C4-2B (cell line): ENCODE measurements around the gene ABHD15.
"Not testable (repeated sequence)": the region's sequence is repeated elsewhere in the genome, so short reads cannot be mapped to it uniquely, and the experiment has no call there.

Experiments
- H3K27ac ChIP-seq: fragments of 450-650 bp; 2 replicates; pipeline ENCODE4 v1.5.1; 2017
- ZFX ChIP-seq: fragments of 450-650 bp; IDR thresholded peaks from 2 replicates; pipeline ENCODE4 v1.6.1; 2017
- TF ChIP-seq, protein P1 (sequence below): fragments of 450-650 bp; conservative IDR thresholded peaks from 2 replicates; pipeline ENCODE4 v1.5.1; 2017; ENCODE audit warnings: mild to moderate bottlenecking

Gene ABHD15

DNA sequence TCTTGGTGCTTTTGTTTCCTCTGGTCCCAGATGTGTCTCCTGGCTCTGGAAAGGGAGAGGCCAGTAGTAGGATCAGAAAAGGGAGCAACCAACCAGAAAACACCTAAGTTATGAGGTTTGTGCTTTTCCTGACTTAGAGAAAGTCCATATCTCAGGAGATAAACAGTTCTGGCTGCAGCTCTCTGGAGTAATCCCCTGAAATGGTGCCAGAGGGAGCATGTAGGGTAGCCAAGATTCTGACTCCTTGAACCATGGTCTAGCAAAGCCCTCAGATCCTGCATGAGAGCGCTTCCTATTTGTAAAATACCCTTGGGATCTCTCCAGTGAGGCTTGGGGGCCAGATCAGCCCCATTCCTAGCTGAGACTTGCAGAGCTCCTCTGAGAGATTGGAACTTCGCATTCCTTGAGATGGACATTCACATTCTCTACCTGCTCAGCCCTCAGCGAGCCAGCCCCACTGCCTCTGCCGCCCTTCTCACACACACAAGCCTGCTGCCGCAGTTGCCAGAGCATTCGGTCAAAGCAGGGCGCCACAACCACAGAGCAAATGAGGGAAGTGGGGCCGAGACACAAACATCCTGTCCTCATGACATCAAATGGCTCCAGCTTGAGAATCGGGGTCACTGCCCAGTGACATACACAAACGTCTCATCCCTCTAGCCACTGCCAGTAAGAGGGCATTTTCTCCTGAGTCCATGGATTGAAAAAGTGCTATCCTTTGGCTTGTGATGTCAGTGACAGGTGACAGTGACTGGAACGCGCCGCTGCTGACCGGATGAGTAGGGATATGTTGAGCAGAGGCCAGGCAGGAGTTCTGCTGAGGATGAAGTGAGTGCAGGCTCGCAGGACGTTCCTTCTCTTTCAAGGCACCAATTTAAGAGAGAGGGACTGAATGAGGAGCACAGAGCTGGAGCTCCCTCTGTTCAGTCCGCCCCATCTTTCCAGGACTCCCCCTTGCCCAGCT, 5.0 kb downstream of the ABHD15 start:
- TF ChIP-seq, protein P1, sequence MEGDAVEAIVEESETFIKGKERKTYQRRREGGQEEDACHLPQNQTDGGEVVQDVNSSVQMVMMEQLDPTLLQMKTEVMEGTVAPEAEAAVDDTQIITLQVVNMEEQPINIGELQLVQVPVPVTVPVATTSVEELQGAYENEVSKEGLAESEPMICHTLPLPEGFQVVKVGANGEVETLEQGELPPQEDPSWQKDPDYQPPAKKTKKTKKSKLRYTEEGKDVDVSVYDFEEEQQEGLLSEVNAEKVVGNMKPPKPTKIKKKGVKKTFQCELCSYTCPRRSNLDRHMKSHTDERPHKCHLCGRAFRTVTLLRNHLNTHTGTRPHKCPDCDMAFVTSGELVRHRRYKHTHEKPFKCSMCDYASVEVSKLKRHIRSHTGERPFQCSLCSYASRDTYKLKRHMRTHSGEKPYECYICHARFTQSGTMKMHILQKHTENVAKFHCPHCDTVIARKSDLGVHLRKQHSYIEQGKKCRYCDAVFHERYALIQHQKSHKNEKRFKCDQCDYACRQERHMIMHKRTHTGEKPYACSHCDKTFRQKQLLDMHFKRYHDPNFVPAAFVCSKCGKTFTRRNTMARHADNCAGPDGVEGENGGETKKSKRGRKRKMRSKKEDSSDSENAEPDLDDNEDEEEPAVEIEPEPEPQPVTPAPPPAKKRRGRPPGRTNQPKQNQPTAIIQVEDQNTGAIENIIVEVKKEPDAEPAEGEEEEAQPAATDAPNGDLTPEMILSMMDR: no peak
- no peak for TF ChIP-seq ZFX
- H3K27ac ChIP-seq: no peak overlapping the region

DNA sequence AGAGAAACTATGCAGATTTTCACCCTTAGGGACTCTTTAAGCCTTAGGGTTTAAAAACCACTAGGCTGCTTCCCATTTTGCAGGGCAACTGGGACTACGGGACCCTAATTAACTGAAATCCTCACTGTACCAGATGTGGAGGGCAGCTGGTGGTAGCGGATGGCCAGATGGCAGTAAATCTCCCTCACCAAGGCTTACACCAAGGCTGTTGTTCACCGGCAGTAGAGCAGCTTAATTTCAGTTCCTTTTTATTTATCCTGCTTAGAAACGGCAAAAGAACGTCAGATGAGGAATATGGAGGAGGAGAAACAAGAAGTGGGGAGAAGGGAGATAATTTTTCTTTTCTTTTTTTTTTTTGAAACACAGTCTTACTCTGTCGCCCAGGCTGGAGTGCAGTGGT, 6.5 kb downstream of the ABHD15 start:
- H3K27ac ChIP-seq: no peak overlapping the region
- TF ChIP-seq, protein P1: no peak
- TF ChIP-seq ZFX: no peak

DNA sequence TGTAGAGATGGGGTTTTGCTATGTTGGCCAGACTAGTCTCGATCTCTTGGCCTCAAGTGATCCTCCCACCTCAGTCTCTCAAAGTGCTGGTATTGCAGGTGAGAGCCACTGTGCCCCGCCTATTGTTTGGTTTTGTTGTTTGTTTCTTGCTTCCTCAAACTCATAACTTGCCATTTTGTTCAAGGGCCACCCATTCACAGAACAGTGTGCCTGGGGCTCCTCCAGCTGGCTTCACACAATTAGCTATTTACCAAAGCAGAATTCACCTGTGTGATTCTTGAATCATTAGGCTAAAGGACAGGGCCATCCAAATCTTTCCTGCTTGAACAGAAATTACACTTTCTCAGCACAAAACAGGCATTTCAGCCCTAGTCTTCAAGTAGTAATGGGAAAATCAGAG, 7.2 kb downstream of the ABHD15 start:
- TF ChIP-seq, protein P1: no peak; the same call in 1 of the 2 replicates
- TF ChIP-seq ZFX: no peak
- H3K27ac ChIP-seq: no peak overlapping the region

- H3K27ac ChIP-seq: not testable (repeated sequence)
These were observed 8.7 kb downstream of the ABHD15 start for GRCh38 chr17:29558139-29558538.

DNA sequence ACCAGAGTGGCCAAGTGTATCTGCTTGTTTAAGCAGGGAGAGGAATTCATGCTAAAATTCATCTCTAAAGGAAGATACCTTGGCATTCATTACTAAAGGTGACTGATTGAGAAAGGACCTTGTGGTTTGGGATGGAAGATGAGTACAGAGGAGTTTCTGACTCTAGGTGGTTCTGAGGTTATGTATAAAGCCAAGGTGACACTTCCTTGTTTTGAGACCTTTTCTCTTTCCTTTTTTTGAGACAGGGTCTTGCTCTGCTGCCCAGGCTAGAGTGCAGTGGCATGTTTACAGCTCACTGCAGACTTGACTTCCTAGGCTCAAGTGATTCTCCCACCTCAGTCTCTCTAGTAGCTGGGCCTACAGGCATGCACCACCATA, 9.1 kb downstream of the ABHD15 start:
- TF ChIP-seq, protein P1: no peak
- no peak for TF ChIP-seq ZFX
- no peak overlapping the region for H3K27ac ChIP-seq

- no peak overlapping the region for H3K27ac ChIP-seq
- no peak for TF ChIP-seq ZFX
- TF ChIP-seq, protein P1: no peak
These were observed 9.6 kb downstream of the ABHD15 start for GRCh38 chr17:29557085-29557738.

GRCh38 chr17:29555840-29556239, 11.0 kb downstream of the ABHD15 start:
- H3K27ac ChIP-seq: no peak overlapping the region
- no peak for TF ChIP-seq ZFX
- TF ChIP-seq, protein P1: no peak
